Measurements from ENCODE around the gene ATF7IP2.
"Not testable (repeated sequence)": the region's sequence is repeated elsewhere in the genome, so short reads cannot be mapped to it uniquely, and the experiment has no call there.

The ATF7IP2 gene

DNA sequence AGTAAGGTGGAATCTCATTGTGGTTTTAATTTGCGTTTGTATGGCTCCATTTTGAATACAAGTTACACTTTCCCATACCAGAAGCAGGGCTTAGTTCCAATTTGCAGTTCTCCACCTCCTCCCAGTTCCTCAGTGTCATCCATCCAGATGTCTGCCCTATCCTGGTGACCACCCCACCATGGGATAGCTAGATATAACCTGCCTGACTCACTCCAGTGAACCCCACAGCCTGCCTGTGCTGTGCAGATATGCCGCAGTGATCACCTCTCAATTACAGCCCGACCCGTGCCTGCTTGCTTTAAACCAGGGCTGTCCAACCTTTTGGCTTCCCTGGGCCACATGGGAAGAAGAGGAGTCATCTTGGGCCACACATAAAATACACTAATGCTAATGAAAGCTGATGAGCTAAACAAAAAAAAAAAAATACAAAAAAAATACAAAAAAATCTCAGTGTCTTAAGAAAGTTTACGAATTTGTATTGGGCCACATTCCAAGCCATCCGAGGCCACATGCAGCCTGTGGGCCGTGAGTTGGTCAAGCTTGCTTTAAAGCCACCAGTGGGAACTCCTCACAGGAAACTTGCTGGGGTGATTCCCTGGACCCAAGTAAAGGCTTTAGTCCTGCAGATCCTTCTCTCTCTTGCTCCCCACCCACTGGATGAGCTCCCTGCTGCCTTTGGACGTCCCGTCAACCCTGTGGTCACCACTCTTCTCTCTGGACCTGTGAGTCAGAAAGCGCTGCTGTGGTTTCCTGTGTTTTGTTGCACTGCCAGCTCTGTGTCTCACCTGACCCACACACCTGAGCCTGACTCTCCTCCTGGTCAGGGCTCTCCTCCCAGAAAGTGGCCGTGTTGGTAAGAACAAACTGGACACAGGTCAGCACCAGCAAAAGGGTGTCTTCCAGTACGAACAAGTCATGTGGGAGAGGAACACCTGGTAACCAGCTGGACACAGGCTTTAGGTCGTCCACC lies 111.6 kb downstream of the ATF7IP2 start:
- H3K4me3 ChIP-seq (ENCODE audit: low read length): no peak overlapping the region
- no peak for DNase-seq (ENCODE audit: low read depth)
- TF ChIP-seq CTCF (conservative IDR thresholded peaks at IDR 0.05; ENCODE audit: low read length): no peak

- TF ChIP-seq CTCF (conservative IDR thresholded peaks at IDR 0.05; ENCODE audit: low read length): no peak
- no peak for DNase-seq (ENCODE audit: low read depth)
- no peak overlapping the region for H3K4me3 ChIP-seq (ENCODE audit: low read length)
These were observed 114.7 kb downstream of the ATF7IP2 start for GRCh38 chr16:10500582-10500981.

DNA sequence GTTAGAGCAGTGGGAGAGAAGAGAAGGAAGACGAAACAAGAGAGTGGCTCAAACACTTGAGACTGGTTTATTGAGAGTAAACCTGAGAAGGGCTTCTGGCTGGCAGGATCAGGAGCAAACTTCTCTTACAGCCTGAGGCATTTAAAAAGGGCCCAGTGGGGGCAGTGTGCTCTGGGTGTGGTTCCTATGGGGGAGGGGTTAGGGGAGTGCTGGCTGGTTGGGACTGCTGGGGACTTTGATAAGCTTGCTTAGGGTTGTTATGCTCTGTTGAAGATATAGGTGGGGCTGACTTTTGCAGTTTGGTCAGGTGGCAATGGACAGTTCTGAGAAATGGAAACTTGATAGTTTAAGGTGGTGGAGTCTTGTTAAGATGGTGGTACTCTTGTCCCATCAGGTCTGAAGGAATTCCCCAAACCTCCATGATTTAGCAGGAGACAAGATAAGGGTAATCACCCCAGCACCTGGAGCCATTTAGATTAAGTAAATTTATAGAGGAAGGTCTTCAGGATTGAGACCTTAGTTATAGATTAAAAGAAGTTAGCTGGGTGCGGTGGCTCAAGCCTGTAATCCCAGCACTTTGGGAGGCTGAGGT lies 115.3 kb downstream of the ATF7IP2 start:
- DNase-seq (ENCODE audit: low read depth): no peak
- no peak overlapping the region for H3K4me3 ChIP-seq (ENCODE audit: low read length)
- no peak for TF ChIP-seq CTCF (conservative IDR thresholded peaks at IDR 0.05; ENCODE audit: low read length)

GRCh38 chr16:10502776-10503175 lies 116.9 kb downstream of the ATF7IP2 start:
- DNase-seq (ENCODE audit: low read depth): no peak
- no peak overlapping the region for H3K4me3 ChIP-seq (ENCODE audit: low read length)
- TF ChIP-seq CTCF (conservative IDR thresholded peaks at IDR 0.05; ENCODE audit: low read length): no peak

- no peak for DNase-seq (ENCODE audit: low read depth)
- H3K4me3 ChIP-seq (ENCODE audit: low read length): no peak overlapping the region
- TF ChIP-seq CTCF (conservative IDR thresholded peaks at IDR 0.05; ENCODE audit: low read length): no peak
These were observed 118.6 kb downstream of the ATF7IP2 start for GRCh38 chr16:10504404-10504885.

DNA sequence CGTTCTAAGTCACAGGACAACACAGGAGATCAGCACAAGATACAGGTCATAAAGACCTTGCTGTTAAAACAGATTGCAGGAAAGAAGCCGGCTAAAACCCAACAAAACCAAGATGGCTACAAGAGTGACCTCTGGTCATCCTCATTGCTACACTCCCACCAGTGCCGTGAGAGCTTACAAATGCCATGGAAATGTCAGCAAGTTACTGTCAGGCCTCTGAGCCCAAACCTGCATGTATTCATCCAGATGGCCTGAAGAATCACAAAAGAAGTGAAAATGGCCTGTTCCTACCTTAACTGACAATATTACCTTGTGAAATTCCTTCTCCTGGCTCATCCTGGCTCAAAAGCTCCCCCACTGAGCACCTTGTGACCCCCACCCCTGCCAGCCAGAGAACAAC lies 119.4 kb downstream of the ATF7IP2 start:
- H3K4me3 ChIP-seq (ENCODE audit: low read length); DNase-seq (ENCODE audit: low read depth): not testable (repeated sequence)

DNA sequence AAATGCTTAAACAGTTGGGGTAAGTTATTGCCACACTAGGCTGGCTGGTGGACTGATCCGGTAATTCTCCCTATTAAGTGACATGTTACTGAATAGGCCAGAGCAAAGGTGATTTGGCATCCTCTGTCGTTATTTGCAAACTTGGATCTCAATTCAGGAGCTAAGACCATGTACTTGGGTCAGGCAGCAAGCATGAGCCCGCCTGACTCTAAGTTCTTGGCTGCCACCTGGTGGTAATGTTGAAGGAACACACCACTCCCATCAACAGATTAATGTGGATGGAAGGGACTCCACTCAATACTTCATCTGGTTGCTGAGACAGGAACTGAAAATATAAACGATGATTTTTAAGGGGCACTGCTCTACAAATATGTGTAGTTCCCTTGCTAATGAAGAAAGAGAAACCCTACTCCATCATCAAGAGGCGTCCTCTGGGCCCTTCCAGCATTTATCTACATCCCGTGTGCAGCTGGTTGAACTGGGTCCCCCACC lies 123.7 kb downstream of the ATF7IP2 start:
- H3K4me3 ChIP-seq (ENCODE audit: low read length): no peak overlapping the region
- DNase-seq (ENCODE audit: low read depth): peak; percentile 83
- peak; percentile 84 for TF ChIP-seq CTCF (conservative IDR thresholded peaks at IDR 0.05; ENCODE audit: low read length)

All from AG10803 (cell line).